Activated CD8-positive, alpha-beta T cell treated with anti-CD3 and anti-CD28 coated beads for 36 hours (primary cell): Measurements from ENCODE around the gene LTC4S. TPM values are rescaled to one million over a fixed set of nuclear protein-coding genes. Genes with fewer than 3 reads are reported as not detected.

Experiments
- ATAC-seq: fragments of 200-7000 bp; cut with Tn5 transposase; one replicate; pipeline ENCODE4 v1.10.0; 2021; ENCODE audit warnings: mild to moderate bottlenecking, moderate library complexity
- CTCF ChIA-PET: fragments of 350-600 bp; sonication (Branson Sonifier 250); formaldehyde crosslinking; loops from one replicate; lab custom pipeline; 2021; ENCODE audit warnings: antibody characterized with exemption; lab: Charles Lee
- POLR2A ChIA-PET: fragments of 350-600 bp; sonication (Branson Sonifier 250); formaldehyde crosslinking; loops from one replicate; lab custom pipeline; 2021; ENCODE audit warnings: antibody characterized with exemption; lab: Charles Lee
- DNase-seq: peaks from one replicate; pipeline ENCODE4 v3.0.0-alpha.2; 2020
- H3K27ac Mint-ChIP-seq: one replicate; pipeline ENCODE4 v1.8.0; 2021; ENCODE audit warnings: mild to moderate bottlenecking, mixed read lengths
- H3K27me3 Mint-ChIP-seq: one replicate; pipeline ENCODE4 v1.8.0; 2021; ENCODE audit warnings: mixed read lengths
- H3K36me3 Mint-ChIP-seq: one replicate; pipeline ENCODE4 v1.8.0; 2021; ENCODE audit warnings: low read depth, mixed read lengths
- H3K4me1 Mint-ChIP-seq: one replicate; pipeline ENCODE4 v1.8.0; 2021; ENCODE audit warnings: low read depth, mixed read lengths
- H3K4me3 Mint-ChIP-seq: one replicate; pipeline ENCODE4 v1.8.0; 2021; ENCODE audit warnings: mild to moderate bottlenecking, moderate library complexity, mixed read lengths
- H3K9me3 Mint-ChIP-seq: one replicate; pipeline ENCODE4 v1.8.0; 2021; ENCODE audit warnings: mixed read lengths
- intact Hi-C: fragments of 100-400 bp; cut with micrococcal nuclease; formaldehyde crosslinking; loops from one replicate; pipeline ENCODE4 v1.10.0; 2022
- total RNA-seq, 2 experiments: library from RNA; stranded (reverse); gene quantifications; one replicate each; pipeline ENCODE4 v1.2.3, GENCODE V29; 2021
- TF ChIP-seq, protein P1 (sequence below): fragments of 200-600 bp; IDR thresholded peaks from one replicate; pipeline ENCODE4 v1.8.0; 2022; ENCODE audit warnings: antibody characterized with exemption, mild to moderate bottlenecking

The LTC4S gene
- total RNA-seq, 2 experiments from 2014 or later: 1.3 TPM; not detected in 1

DNA sequence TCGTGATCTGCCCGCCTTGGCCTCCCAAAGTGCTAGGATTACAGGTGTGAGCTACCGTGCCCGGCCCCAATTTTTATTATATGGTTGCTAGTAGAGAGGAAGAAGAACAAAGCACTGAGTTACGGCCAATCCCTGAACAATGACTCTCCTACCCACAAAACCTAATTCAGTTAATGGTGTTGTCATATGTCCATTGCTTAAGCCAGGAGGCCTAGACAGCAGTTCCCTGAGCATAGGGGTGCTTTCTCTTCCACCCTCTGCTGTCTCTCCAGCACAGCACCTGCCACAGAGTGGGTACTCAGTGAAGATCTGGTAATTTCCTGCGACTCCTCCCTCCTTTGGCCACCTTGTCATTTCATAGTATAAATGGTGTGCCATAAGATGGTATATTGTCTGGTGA is 21.4 kb upstream of the LTC4S start:
- Mint-ChIP-seq H3K27me3 (no peaks in the 10 kb centered on the region), H3K9me3 (no peaks in the 10 kb centered on the region), H3K4me1 (peaks cover 11% of the 10 kb centered on the region), H3K4me3 (no peak overlapping the region), H3K27ac (no peak overlapping the region), H3K36me3 (peaks cover 39% of the 10 kb centered on the region)
- intact Hi-C loops: no loop called here
- ATAC-seq: no peak
- ChIA-PET CTCF (interaction anchor here (1.4 to 3.2 kb wide), 2 partner anchors 10 to 13 kb away, joined by 3 to 18 read pairs; no protein-coding TSS in a partner anchor), POLR2A (no interaction called here)
- DNase-seq: no peak
- TF ChIP-seq, protein P1, sequence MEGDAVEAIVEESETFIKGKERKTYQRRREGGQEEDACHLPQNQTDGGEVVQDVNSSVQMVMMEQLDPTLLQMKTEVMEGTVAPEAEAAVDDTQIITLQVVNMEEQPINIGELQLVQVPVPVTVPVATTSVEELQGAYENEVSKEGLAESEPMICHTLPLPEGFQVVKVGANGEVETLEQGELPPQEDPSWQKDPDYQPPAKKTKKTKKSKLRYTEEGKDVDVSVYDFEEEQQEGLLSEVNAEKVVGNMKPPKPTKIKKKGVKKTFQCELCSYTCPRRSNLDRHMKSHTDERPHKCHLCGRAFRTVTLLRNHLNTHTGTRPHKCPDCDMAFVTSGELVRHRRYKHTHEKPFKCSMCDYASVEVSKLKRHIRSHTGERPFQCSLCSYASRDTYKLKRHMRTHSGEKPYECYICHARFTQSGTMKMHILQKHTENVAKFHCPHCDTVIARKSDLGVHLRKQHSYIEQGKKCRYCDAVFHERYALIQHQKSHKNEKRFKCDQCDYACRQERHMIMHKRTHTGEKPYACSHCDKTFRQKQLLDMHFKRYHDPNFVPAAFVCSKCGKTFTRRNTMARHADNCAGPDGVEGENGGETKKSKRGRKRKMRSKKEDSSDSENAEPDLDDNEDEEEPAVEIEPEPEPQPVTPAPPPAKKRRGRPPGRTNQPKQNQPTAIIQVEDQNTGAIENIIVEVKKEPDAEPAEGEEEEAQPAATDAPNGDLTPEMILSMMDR: no peak

DNA sequence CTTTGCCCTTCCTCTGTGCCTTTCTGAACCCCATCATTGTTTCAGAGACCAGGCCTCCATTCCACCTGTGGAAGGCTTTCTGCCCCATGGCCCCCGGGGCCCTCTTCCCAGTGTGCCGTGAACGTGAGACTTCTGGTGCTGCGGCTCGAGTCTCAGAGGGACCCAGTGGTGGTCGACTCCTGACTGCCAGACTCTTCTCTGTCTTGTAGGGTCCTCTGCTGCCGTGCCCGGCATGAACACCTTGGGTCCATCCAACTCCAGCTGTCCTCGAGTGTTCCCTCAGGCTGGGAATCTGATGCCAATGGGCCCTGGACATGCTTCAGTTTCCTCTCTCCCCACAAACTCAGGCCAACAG is 20.1 kb upstream of the LTC4S start:
- intact Hi-C loops: no loop called here
- ATAC-seq: no peak
- CTCF ChIA-PET: interaction anchor here (3.2 kb wide), 1 partner anchor 11 kb away, joined by 18 read pairs; no protein-coding TSS in a partner anchor

DNA sequence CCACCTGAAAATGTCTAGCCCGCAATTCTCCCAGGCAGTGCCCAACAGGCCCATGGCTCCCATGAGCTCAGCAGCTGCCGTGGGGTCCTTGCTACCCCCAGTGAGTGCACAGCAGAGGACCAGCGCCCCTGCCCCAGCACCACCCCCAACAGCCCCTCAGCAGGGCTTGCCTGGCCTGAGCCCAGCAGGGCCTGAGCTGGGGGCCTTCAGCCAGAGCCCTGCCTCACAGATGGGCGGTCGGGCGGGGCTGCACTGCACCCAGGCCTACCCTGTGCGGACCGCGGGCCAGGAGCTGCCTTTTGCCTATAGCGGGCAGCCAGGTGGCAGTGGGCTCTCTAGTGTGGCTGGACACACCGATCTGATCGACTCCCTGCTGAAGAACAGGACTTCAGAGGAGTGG is 19.3 kb upstream of the LTC4S start:
- Mint-ChIP-seq H3K9me3 (no peaks in the 10 kb centered on the region), H3K27ac (no peak overlapping the region), H3K36me3 (peaks cover 36% of the 10 kb centered on the region), H3K27me3 (no peaks in the 10 kb centered on the region), H3K4me1 (no peaks in the 10 kb centered on the region), H3K4me3 (no peak overlapping the region)
- ChIA-PET CTCF (no interaction called here), POLR2A (interaction anchor here (1.3 kb wide), 1 partner anchor 21 kb away, joined by 4 read pairs; no protein-coding TSS in a partner anchor)
- no peak for ATAC-seq
- TF ChIP-seq, protein P1: no peak
- no peak for DNase-seq
- intact Hi-C loops: no loop called here

More for the DNA sequence above, 20.1 kb upstream of the LTC4S start:
- Mint-ChIP-seq H3K36me3 (peaks cover 40% of the 10 kb centered on the region), H3K4me3 (no peak overlapping the region), H3K27me3 (no peaks in the 10 kb centered on the region), H3K9me3 (no peaks in the 10 kb centered on the region), H3K4me1 (peaks cover 3% of the 10 kb centered on the region), H3K27ac (no peak overlapping the region)
- POLR2A ChIA-PET: no interaction called here
- DNase-seq: no peak
- TF ChIP-seq, protein P1: no peak

DNA sequence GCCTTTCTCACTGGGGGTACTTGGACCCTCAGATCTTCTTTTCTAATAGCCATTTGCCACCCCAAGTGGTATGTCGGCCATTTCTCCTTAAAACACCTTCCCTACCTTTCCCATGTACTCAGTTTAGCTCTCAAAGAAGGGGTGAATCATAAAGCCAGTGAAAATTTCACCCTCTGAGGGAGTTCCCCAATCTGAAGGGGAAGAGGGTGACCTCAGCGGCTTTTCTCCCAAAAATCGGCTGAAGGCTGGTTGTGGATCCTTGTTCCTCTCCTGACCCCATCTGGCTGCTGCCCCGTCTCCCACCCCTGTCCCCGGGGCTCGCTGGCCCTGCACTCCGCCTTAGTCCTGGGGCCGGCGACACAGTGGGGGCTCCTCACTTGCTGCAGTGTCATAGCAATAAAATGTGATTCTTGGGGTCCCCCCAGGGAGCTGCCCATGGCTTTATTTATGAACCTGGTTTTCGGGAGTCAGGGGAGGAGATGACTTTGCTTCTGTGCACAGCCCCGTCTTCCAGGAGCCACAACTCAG is 17.3 kb upstream of the LTC4S start:
- no peak for ATAC-seq
- Mint-ChIP-seq H3K36me3 (peaks cover 26% of the 10 kb centered on the region), H3K27ac (no peak overlapping the region)

DNA sequence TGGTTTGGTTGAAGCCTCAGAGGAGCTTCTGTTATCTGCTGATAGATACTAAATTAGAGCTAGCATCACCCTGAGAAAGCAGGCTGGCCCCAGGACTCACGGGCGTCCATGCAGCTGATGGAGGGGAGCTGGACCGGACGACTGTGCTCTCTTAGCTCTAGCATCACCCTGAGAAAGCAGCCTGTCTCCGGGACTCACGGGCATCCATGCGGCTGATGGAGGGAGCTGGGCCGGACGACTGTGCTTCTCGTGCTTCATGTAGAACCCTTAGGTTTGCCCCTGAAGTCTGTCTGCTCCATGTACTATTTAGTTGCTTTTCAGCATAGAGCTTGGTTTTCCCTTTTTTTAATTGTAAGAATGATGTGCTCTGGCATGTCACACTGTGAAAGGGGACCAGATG is 16.3 kb upstream of the LTC4S start:
- Mint-ChIP-seq H3K36me3 (peaks cover 24% of the 10 kb centered on the region), H3K27ac (no peak overlapping the region), H3K9me3 (no peaks in the 10 kb centered on the region), H3K27me3 (no peaks in the 10 kb centered on the region), H3K4me3 (no peak overlapping the region), H3K4me1 (no peaks in the 10 kb centered on the region)
- DNase-seq (no peak), ATAC-seq (no peak)
- POLR2A ChIA-PET: no interaction called here
- TF ChIP-seq, protein P1: no peak
- CTCF ChIA-PET: interaction anchor here (1.5 to 4.0 kb wide), 2 partner anchors 14 to 17 kb away, joined by 4 to 24 read pairs; partner anchors contain the start of gene LTC4S
- intact Hi-C loops: no loop called here

More for the DNA sequence above, 17.3 kb upstream of the LTC4S start:
- POLR2A ChIA-PET: no interaction called here
- DNase-seq: no peak
- CTCF ChIA-PET: interaction anchor here (0.7 to 4.0 kb wide), 2 partner anchors 13 to 25 kb away, joined by 3 to 24 read pairs; no protein-coding TSS in a partner anchor
- H3K4me3 Mint-ChIP-seq: no peak overlapping the region
- no peaks in the 10 kb centered on the region for H3K4me1 Mint-ChIP-seq
- TF ChIP-seq, protein P1: no peak
- no peaks in the 10 kb centered on the region for H3K27me3 Mint-ChIP-seq
- H3K9me3 Mint-ChIP-seq: no peaks in the 10 kb centered on the region
- intact Hi-C loops: no loop called here
